Measurements from ENCODE around the gene MKRN2.

- TF ChIP-seq EZH2 (IDR thresholded peaks at IDR 0.05; ENCODE audit: insufficient read depth, poor library complexity, severe bottlenecking) (no peak), EZH2phosphoT487 (IDR thresholded peaks at IDR 0.05; ENCODE audit: insufficient read depth, low read depth) (no peak)
Measured at GRCh38 chr3:12583280-12583679, 26.4 kb downstream of the MKRN2 start.
